Activated CD4-positive, CD25-positive, alpha-beta regulatory T cell treated with anti-CD3 and anti-CD28 coated beads, Interleukin-2, amount 50 U/mL, for 72 hours (primary cell): ENCODE results near the gene C2orf68.
"Not testable (repeated sequence)": the region's sequence is repeated elsewhere in the genome, so short reads cannot be mapped to it uniquely, and the experiment has no call there.

Experiments used
- DNase-seq: peaks from one replicate; pipeline ENCODE4 v3.0.0; 2021

The C2orf68 gene

GRCh38 chr2:85579266-85579935 is 32.5 kb downstream of the C2orf68 start:
- DNase-seq, result no peak

GRCh38 chr2:85578243-85579180 is 33.4 kb downstream of the C2orf68 start:
- DNase-seq, result no peak

GRCh38 chr2:85577386-85578242 is 34.3 kb downstream of the C2orf68 start, which contains the start of gene VAMP8:
VAMP8 (plus strand) TSS chr2:85577586; CDS start chr2:85577647, 61 bp downstream.
- peak; percentile 68 for DNase-seq

DNA sequence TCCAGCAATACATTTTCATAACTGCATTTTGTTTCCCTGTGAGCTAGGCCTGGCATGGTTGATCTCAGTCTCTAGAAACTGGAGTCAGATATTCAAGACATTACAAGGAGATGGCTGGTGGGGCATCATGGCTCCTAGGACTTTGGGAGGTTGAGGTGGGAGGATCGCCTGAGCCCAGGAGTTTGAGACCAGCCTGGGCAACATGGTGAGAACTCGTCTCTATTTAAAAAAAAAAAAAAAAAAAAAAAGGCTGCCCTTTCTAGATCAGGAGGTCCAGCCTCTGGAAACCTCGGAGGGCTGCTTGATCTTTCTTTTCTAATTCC is 34.8 kb downstream of the C2orf68 start:
- DNase-seq, result no peak

GRCh38 chr2:85575739-85576138 is 36.1 kb downstream of the C2orf68 start:
- DNase-seq, result no peak

DNA sequence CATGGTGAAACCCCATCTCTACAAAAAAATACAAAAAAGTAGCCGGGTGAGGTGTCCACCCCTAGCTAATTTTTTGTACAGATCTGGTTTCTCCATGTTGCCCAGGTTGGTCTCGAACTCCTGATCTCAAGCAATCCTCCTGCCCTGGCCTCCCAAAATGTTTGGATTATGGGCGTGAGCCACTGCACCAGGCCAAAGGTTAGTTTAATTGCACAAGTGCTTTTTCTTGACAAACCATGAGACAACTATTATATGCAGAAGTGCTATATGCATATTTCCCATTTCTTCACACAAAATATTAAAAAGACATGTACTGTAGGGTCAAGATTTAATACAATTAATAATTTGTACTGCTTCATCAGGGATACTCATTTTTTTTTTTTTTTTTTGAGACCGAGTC is 45.6 kb downstream of the C2orf68 start:
- no peak for DNase-seq

DNA sequence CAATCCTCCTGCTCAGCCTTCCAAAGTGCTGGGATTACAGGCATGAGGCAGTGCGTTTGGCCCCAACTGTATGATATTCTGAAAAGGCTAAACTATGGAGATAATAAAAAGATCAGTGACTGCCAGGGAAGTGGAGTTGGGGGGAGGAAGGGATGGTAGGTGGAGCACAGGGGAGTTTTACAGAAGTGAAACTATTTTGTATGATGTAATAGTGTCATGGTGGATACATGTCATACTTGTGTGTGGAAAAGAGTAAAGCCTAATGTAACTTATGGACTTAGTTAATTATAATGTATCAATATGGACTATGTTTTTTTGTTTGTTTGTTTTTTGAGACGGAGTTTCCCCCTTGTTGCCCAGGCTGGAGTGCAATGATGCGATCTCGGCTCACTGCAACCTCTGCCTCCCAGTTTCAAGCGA is 47.7 kb downstream of the C2orf68 start:
- no peak for DNase-seq

- DNase-seq, result peak; percentile 85
Measured at GRCh38 chr2:85561280-85562212, 50.3 kb downstream of the C2orf68 start, which contains the start of gene GGCX. GGCX (minus strand) TSS chr2:85561493; CDS start chr2:85561428, 65 bp downstream.

DNA sequence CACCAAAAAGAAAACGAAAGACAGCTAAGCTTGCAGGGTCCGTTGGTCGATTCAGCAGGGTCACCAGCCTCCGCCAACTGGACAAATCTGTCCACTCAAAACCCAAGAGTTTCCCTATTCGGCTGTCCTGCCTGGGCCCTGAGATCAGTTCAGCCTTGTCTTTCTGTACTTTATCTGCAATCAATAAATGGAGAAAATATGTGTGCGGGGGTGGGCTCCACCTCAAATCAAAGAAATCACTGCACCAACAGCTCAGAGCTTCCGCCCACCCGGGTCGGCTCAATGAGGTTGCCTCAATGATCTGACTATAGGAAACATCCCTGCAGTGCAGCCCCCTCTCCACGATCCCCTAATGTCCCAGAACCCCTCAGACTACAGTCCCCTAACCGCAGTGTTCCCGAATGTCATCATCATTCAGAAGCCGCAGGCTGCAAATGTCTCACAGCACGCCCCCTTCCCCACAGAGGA is 51.0 kb downstream of the C2orf68 start:
- DNase-seq, result no peak

GRCh38 chr2:85560403-85560726 is 51.5 kb downstream of the C2orf68 start:
- not testable (repeated sequence) for DNase-seq

DNA sequence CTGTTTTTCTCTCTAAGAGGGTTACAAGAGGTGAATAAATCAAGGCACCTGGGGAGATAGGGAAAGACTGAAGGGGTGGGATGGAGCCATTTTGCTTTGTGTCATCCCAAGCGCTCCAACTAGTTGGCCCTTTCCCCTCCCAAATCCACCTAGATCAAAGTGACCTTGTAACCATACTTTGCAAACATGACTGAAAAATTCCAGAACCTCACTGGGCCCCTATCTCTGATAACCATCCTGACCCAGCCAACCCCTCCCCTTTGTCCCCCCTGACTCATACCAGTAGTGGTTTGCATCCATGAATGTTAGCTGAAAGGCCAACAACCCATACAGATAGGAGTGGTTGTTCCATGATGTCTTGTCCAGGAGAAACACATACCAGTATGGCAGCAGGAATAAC is 53.7 kb downstream of the C2orf68 start:
- DNase-seq, result no peak

DNA sequence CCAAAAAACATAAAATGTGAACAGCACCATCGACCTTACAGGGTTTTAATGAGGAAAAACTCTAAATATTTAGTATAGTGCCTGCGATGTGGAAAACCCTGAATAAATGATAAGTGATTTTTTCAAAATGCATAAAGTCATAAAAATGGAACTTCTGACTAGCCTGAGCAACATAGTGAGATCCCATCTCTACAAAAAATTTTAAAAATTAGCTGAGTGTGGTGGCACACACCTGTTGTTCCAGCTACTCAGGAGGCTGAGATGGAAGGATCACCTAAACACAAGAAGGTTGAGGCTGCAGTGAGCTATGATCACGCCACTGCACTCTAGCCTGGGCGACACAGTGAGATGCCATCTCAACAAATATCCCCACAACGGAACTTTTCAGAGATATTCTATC is 54.7 kb downstream of the C2orf68 start:
- no peak for DNase-seq
